NCI-H146 (cell line): Measurements from ENCODE around the gene ADAMTS19.

Source experiments
- DNase-seq: peaks from one replicate; lab custom pipeline; 2025; lab: John Stamatoyannopoulos, UW

The ADAMTS19 gene

GRCh38 chr5:129766798-129767197, 306.7 kb downstream of the ADAMTS19 start:
- no peak for DNase-seq

- DNase-seq, result peak; percentile 73
These were observed 307.9 kb downstream of the ADAMTS19 start for GRCh38 chr5:129767927-129768380.

DNA sequence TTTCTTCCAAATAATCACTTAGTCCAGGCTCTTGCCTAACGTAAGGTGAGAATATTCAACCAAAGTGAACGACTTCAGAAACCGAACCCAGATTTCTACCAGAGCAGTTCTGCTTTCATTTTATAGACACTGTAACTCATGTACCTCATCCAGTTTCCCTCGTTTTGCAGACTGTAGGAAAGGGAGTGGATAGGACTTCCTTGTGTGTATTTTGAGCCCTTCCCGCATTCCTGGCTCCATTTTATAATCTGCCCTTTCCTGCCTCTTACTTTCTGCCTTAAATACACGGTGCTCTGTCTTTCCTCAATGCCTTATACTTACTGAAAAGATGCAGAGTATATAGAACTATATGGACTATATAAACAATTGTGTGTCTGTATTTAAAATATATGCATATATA, 308.6 kb downstream of the ADAMTS19 start:
- DNase-seq, result no peak

DNA sequence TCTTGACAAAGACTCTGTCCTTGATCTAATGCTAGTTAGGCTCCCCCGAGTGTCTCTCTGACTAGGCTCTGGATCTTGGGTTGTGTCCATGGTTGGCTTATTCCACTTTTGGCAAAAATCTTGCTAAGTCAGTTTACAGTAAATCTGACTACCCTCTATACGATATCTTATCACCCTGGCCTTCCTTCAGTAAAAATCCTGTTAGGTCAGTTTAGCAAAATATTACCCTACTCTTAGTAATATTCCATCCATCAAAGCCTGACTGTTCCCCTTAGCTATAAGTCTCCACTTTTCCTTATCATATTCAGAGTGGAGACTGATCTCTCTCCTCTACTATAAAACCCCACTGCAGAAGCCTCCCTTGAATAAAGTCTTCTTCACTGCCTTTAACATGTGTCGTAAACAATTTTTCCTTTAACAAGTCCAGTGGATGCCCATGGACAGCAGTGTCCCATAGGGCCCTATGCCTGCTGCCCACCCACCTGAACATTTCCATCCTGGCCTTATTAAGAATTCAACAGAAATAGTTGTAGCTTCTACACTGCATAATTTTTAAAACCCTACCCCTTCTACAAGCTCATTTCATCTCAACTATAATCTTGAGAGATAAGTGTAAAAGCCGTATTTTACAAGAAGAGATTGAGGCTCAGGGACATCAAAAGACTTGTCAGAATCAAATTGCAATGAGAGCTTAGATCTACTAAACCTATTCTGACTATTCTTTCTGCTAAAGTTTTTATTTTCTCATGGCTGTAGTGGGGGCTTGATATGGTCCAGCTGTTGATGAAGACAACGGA, 310.1 kb downstream of the ADAMTS19 start:
- no peak for DNase-seq

DNA sequence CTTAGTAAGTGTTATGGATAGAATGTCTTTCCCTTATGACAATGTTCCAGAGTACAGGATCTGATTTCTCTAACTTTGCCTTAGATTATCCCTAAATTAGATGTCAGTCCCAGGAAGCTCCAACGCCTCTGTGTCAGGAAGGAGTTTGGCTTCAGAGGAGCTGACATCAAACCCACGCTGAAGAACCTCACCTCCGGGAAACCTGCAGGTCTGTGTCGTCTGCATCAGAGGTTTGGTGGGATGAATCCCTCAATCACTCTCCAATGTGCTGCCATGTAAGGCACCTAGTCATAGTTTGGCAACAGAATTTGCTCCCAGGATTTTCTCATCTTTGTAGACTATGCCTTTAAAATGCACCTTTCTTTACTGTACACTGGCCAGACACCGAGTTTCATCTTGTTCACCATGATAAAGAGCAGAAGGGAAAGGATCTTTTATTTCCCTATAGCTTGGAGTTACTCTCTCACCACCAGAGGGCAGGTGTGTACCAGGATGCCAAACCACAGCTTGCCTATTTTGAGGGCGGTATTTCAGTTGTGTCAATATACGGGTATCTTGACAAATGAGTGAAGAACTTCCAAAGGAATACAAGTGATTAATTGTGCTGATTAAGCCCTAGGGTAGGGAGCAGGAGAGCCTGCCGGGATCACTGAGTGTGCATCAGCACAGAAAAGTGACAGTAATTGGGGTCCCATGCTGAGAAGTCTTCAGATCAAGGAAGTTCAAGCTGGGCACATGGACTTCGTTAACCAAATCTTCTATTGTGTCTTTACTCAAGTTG, 311.1 kb downstream of the ADAMTS19 start:
- DNase-seq, result peak; percentile 15

- DNase-seq, result no peak
These were observed 313.3 kb downstream of the ADAMTS19 start for GRCh38 chr5:129773376-129773775.

GRCh38 chr5:129781594-129781993, 321.5 kb downstream of the ADAMTS19 start:
- no peak for DNase-seq
